Activated CD8-positive, alpha-beta T cell treated with anti-CD3 and anti-CD28 coated beads for 36 hours (primary cell): Measurements from ENCODE around the gene SELL. TPM values are rescaled to one million over a fixed set of nuclear protein-coding genes. Genes with fewer than 3 reads are reported as not detected.

ENCODE experiments used
- ATAC-seq: fragments of 200-7000 bp; cut with Tn5 transposase; one replicate; pipeline ENCODE4 v1.10.0; 2021; ENCODE audit warnings: mild to moderate bottlenecking, moderate library complexity
- CTCF ChIA-PET: fragments of 350-600 bp; sonication (Branson Sonifier 250); formaldehyde crosslinking; loops from one replicate; lab custom pipeline; 2021; ENCODE audit warnings: antibody characterized with exemption; lab: Charles Lee
- POLR2A ChIA-PET: fragments of 350-600 bp; sonication (Branson Sonifier 250); formaldehyde crosslinking; loops from one replicate; lab custom pipeline; 2021; ENCODE audit warnings: antibody characterized with exemption; lab: Charles Lee
- DNase-seq: peaks from one replicate; pipeline ENCODE4 v3.0.0-alpha.2; 2020
- H3K27ac Mint-ChIP-seq: one replicate; pipeline ENCODE4 v1.8.0; 2021; ENCODE audit warnings: mild to moderate bottlenecking, mixed read lengths
- H3K27me3 Mint-ChIP-seq: one replicate; pipeline ENCODE4 v1.8.0; 2021; ENCODE audit warnings: mixed read lengths
- H3K36me3 Mint-ChIP-seq: one replicate; pipeline ENCODE4 v1.8.0; 2021; ENCODE audit warnings: low read depth, mixed read lengths
- H3K4me1 Mint-ChIP-seq: one replicate; pipeline ENCODE4 v1.8.0; 2021; ENCODE audit warnings: low read depth, mixed read lengths
- H3K4me3 Mint-ChIP-seq: one replicate; pipeline ENCODE4 v1.8.0; 2021; ENCODE audit warnings: mild to moderate bottlenecking, moderate library complexity, mixed read lengths
- H3K9me3 Mint-ChIP-seq: one replicate; pipeline ENCODE4 v1.8.0; 2021; ENCODE audit warnings: mixed read lengths
- intact Hi-C: fragments of 100-400 bp; cut with micrococcal nuclease; formaldehyde crosslinking; loops from one replicate; pipeline ENCODE4 v1.10.0; 2022
- total RNA-seq, 2 experiments: library from RNA; stranded (reverse); gene quantifications; one replicate each; pipeline ENCODE4 v1.2.3, GENCODE V29; 2021
- TF ChIP-seq, protein P1 (sequence below): fragments of 200-600 bp; IDR thresholded peaks from one replicate; pipeline ENCODE4 v1.8.0; 2022; ENCODE audit warnings: antibody characterized with exemption, mild to moderate bottlenecking

The SELL gene
- total RNA-seq, 2 experiments from 2014 or later: 105 to 110 TPM

GRCh38 chr1:169699707-169700106 is 11.7 kb downstream of the SELL start:
- peaks cover 92% of the 10 kb centered on the region for H3K4me1 Mint-ChIP-seq
- no peak overlapping the region for H3K4me3 Mint-ChIP-seq
- H3K27me3 Mint-ChIP-seq: no peaks in the 10 kb centered on the region
- peaks cover 81% of the 10 kb centered on the region for H3K36me3 Mint-ChIP-seq
- DNase-seq (no peak), ATAC-seq (no peak)
- intact Hi-C loops: loop anchor here (5.0 to 10.0 kb wide), 3 partner anchors 112 to 335 kb away; partner anchors contain the start of genes BLZF1, F5, NME7 and SLC19A2
- TF ChIP-seq, protein P1, sequence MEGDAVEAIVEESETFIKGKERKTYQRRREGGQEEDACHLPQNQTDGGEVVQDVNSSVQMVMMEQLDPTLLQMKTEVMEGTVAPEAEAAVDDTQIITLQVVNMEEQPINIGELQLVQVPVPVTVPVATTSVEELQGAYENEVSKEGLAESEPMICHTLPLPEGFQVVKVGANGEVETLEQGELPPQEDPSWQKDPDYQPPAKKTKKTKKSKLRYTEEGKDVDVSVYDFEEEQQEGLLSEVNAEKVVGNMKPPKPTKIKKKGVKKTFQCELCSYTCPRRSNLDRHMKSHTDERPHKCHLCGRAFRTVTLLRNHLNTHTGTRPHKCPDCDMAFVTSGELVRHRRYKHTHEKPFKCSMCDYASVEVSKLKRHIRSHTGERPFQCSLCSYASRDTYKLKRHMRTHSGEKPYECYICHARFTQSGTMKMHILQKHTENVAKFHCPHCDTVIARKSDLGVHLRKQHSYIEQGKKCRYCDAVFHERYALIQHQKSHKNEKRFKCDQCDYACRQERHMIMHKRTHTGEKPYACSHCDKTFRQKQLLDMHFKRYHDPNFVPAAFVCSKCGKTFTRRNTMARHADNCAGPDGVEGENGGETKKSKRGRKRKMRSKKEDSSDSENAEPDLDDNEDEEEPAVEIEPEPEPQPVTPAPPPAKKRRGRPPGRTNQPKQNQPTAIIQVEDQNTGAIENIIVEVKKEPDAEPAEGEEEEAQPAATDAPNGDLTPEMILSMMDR: no peak
- peak overlapping the region; percentile 94 for H3K27ac Mint-ChIP-seq
- H3K9me3 Mint-ChIP-seq: peaks cover 3% of the 10 kb centered on the region
- ChIA-PET CTCF (interaction anchor here (1.0 to 5.7 kb wide), 7 partner anchors 10 to 113 kb away, joined by 3 to 43 read pairs (median 3); partner anchors contain the start of gene F5), POLR2A (interaction anchor here (0.6 to 2.6 kb wide), 6 partner anchors 10 to 113 kb away, joined by 3 to 8 read pairs (median 4); partner anchors contain the start of gene F5)

DNA sequence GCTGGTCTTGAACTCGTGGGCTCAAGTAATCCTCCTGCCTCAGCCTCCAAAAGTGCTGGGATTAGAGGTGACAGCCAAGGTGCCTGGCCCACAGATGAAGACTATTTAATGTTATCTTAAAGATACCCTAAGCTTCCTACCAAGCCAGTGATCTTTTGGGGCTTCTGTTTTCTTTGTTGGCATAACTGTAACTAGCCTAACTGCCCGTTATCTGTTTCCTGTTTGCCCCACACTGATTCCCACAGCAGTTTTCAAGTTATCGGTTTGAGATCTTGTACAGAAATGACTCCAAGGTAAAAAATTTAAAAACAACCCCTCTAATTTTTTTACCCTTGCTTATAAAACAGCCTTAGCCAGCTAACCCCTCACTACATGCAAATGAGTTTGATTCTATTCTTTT is 12.4 kb downstream of the SELL start:
- POLR2A ChIA-PET: interaction anchor here (0.6 to 2.6 kb wide), 7 partner anchors 9 to 113 kb away, joined by 3 to 8 read pairs (median 3); partner anchors contain the start of gene F5
- TF ChIP-seq, protein P1: no peak
- H3K4me1 Mint-ChIP-seq: peaks cover 92% of the 10 kb centered on the region

GRCh38 chr1:169697755-169698154 is 13.7 kb downstream of the SELL start:
- intact Hi-C loops: loop anchor here (2.0 to 10.0 kb wide), 4 partner anchors 13 to 333 kb away; partner anchors contain the start of genes BLZF1, F5, NME7 and SELL

More for the DNA sequence above, 12.4 kb downstream of the SELL start:
- intact Hi-C loops: loop anchor here (5.0 to 10.0 kb wide), 3 partner anchors 112 to 334 kb away; partner anchors contain the start of genes BLZF1, F5, NME7 and SLC19A2
- Mint-ChIP-seq H3K27me3 (no peaks in the 10 kb centered on the region), H3K4me3 (peak overlapping the region; percentile 16), H3K36me3 (peaks cover 81% of the 10 kb centered on the region), H3K9me3 (peaks cover 3% of the 10 kb centered on the region), H3K27ac (peak overlapping the region; percentile 94)
- DNase-seq (peak; percentile 39), ATAC-seq (peak; percentile 28)
- CTCF ChIA-PET: interaction anchor here (1.0 to 5.7 kb wide), 6 partner anchors 11 to 109 kb away, joined by 3 to 43 read pairs (median 3); no protein-coding TSS in a partner anchor

DNA sequence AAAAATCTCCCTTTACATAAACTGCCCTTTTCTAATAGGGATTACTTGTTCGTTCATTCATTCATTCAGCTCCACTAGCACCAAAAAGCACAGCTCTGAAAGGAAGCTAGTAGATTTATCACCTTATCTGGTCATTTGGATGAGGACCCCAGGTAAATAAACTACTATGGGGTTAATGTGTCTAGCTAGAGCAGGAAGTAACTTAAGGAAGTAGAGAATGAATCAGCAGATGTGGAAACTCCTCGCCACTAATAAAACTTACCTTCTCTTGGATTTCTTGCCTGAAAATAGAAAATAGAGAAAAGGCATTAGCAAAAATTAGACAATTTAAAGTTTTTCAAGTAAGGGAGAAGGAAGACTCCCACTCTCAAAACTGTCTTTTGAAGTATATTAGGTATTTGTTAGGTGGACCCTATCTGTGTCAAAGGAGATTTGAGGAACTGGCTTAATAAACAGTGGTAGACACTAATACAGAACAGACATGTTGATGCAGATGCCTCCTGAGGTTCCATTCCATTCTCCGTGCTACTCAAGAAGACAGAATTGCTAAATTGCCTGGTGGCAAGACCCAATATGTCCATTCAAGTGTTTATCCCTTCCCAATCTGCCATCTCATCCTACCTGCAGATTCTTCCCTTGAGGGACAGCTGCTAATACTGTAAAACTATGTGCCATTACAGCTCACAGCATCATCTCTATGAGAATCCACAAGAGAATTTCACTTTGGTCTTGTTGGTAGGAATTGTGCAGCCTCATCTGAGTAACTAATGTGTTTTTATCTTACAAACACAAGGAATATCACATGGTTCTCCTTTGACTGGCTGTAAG is 14.9 kb downstream of the SELL start:
- peaks cover 3% of the 10 kb centered on the region for H3K9me3 Mint-ChIP-seq
- intact Hi-C loops: loop anchor here (2.0 to 10.0 kb wide), 4 partner anchors 14 to 332 kb away; partner anchors contain the start of genes BLZF1, F5, NME7 and SELL
- ChIA-PET CTCF (interaction anchor here (0.9 to 9.2 kb wide), 9 partner anchors 9 to 110 kb away, joined by 3 to 96 read pairs (median 6); partner anchors contain the start of gene F5), POLR2A (interaction anchor here (1.1 to 9.4 kb wide), 4 partner anchors 11 to 98 kb away, joined by 4 to 66 read pairs (median 6); partner anchors contain the start of gene METTL18)
- H3K27ac Mint-ChIP-seq: peak overlapping the region; percentile 86
- no peaks in the 10 kb centered on the region for H3K27me3 Mint-ChIP-seq
- no peak for DNase-seq
- H3K4me3 Mint-ChIP-seq: no peak overlapping the region
- peaks cover 67% of the 10 kb centered on the region for H3K36me3 Mint-ChIP-seq
- ATAC-seq: no peak
- peaks cover 90% of the 10 kb centered on the region for H3K4me1 Mint-ChIP-seq
- TF ChIP-seq, protein P1: no peak

More at GRCh38 chr1:169697755-169698154, 13.7 kb downstream of the SELL start:
- peak; percentile 35 for ATAC-seq
- Mint-ChIP-seq H3K27me3 (no peaks in the 10 kb centered on the region), H3K27ac (peak overlapping the region; percentile 94), H3K4me3 (no peak overlapping the region), H3K9me3 (peaks cover 3% of the 10 kb centered on the region), H3K4me1 (peaks cover 92% of the 10 kb centered on the region), H3K36me3 (peaks cover 75% of the 10 kb centered on the region)
- DNase-seq: peak; percentile 16
- TF ChIP-seq, protein P1: no peak
- ChIA-PET CTCF (interaction anchor here (1.3 to 9.2 kb wide), 2 partner anchors 14 to 96 kb away, joined by 4 to 96 read pairs; no protein-coding TSS in a partner anchor), POLR2A (interaction anchor here (0.6 to 1.3 kb wide), 2 partner anchors 83 to 97 kb away, joined by 3 to 4 read pairs; partner anchors contain the start of gene METTL18)
